Measurements from ENCODE around the gene TIGD1.

- TF ChIP-seq, protein P1, sequence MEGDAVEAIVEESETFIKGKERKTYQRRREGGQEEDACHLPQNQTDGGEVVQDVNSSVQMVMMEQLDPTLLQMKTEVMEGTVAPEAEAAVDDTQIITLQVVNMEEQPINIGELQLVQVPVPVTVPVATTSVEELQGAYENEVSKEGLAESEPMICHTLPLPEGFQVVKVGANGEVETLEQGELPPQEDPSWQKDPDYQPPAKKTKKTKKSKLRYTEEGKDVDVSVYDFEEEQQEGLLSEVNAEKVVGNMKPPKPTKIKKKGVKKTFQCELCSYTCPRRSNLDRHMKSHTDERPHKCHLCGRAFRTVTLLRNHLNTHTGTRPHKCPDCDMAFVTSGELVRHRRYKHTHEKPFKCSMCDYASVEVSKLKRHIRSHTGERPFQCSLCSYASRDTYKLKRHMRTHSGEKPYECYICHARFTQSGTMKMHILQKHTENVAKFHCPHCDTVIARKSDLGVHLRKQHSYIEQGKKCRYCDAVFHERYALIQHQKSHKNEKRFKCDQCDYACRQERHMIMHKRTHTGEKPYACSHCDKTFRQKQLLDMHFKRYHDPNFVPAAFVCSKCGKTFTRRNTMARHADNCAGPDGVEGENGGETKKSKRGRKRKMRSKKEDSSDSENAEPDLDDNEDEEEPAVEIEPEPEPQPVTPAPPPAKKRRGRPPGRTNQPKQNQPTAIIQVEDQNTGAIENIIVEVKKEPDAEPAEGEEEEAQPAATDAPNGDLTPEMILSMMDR (IDR thresholded peaks at IDR 0.05), result no peak
- TF ChIP-seq EZH2phosphoT487 (IDR thresholded peaks at IDR 0.05), result no peak
Measured at GRCh38 chr2:232581725-232582124, 31.4 kb upstream of the TIGD1 start.
